Measurements from ENCODE around the gene EHBP1.
"Not testable (repeated sequence)": the region's sequence is repeated elsewhere in the genome, so short reads cannot be mapped to it uniquely, and the experiment has no call there.

EHBP1 gene

GRCh38 chr2:62741954-62742722, 36.6 kb downstream of the EHBP1 start:
- no peak for TF ChIP-seq CTCF (IDR thresholded peaks at IDR 0.05; ENCODE audit: insufficient read depth, low read length, missing control alignments)
- ChIA-PET POLR2A (no interaction called here), CTCF (interaction anchor here (1.3 to 4.2 kb wide), 3 partner anchors 22 to 285 kb away, joined by 4 to 18 read pairs (median 4); no protein-coding TSS in a partner anchor)
- DNase-seq (ENCODE audit: low read depth, low spot score), result no peak
- H3K4me3 ChIP-seq (ENCODE audit: low read depth, low read length), result no peak overlapping the region

GRCh38 chr2:62743506-62743905, 38.0 kb downstream of the EHBP1 start:
- POLR2A ChIA-PET, result no interaction called here
- CTCF ChIA-PET, result interaction anchor here (1.2 to 4.2 kb wide), 3 partner anchors 20 to 286 kb away, joined by 3 to 18 read pairs (median 4); no protein-coding TSS in a partner anchor
- TF ChIP-seq CTCF (IDR thresholded peaks at IDR 0.05; ENCODE audit: insufficient read depth, low read length, missing control alignments), result no peak
- no peak overlapping the region for H3K4me3 ChIP-seq (ENCODE audit: low read depth, low read length)
- DNase-seq (ENCODE audit: low read depth, low spot score), result no peak

GRCh38 chr2:62744603-62745002, 39.1 kb downstream of the EHBP1 start:
- H3K4me3 ChIP-seq (ENCODE audit: low read depth, low read length), result no peak overlapping the region
- TF ChIP-seq CTCF (IDR thresholded peaks at IDR 0.05; ENCODE audit: insufficient read depth, low read length, missing control alignments), result no peak
- ChIA-PET POLR2A (no interaction called here), CTCF (interaction anchor here (1.2 to 4.2 kb wide), 2 partner anchors 32 to 287 kb away, joined by 3 to 18 read pairs; no protein-coding TSS in a partner anchor)
- no peak for DNase-seq (ENCODE audit: low read depth, low spot score)

GRCh38 chr2:62745891-62746481, 40.5 kb downstream of the EHBP1 start:
- ChIA-PET CTCF (interaction anchor here (4.2 kb wide), 1 partner anchor 289 kb away, joined by 18 read pairs; no protein-coding TSS in a partner anchor), POLR2A (no interaction called here)
- no peak for TF ChIP-seq CTCF (IDR thresholded peaks at IDR 0.05; ENCODE audit: insufficient read depth, low read length, missing control alignments)
- no peak for DNase-seq (ENCODE audit: low read depth, low spot score)
- no peak overlapping the region for H3K4me3 ChIP-seq (ENCODE audit: low read depth, low read length)

GRCh38 chr2:62747169-62747568, 41.7 kb downstream of the EHBP1 start:
- TF ChIP-seq CTCF (IDR thresholded peaks at IDR 0.05; ENCODE audit: insufficient read depth, low read length, missing control alignments), result no peak
- H3K4me3 ChIP-seq (ENCODE audit: low read depth, low read length), result no peak overlapping the region
- ChIA-PET POLR2A (no interaction called here), CTCF (interaction anchor here (0.7 kb wide), 1 partner anchor 250 kb away, joined by 5 read pairs; no protein-coding TSS in a partner anchor)
- no peak for DNase-seq (ENCODE audit: low read depth, low spot score)

GRCh38 chr2:62747876-62748275, 42.4 kb downstream of the EHBP1 start:
- H3K4me3 ChIP-seq (ENCODE audit: low read depth, low read length), result no peak overlapping the region
- no peak for DNase-seq (ENCODE audit: low read depth, low spot score)
- no peak for TF ChIP-seq CTCF (IDR thresholded peaks at IDR 0.05; ENCODE audit: insufficient read depth, low read length, missing control alignments)
- ChIA-PET POLR2A (no interaction called here), CTCF (no interaction called here)

- DNase-seq (ENCODE audit: low read depth, low spot score); CTCF ChIA-PET; POLR2A ChIA-PET; H3K4me3 ChIP-seq (ENCODE audit: low read depth, low read length): not testable (repeated sequence)
Measured at GRCh38 chr2:62749111-62749510, 43.6 kb downstream of the EHBP1 start.

All from AG04449 (cell line).